Effector memory CD4-positive, alpha-beta T cell (primary cell): Measurements from ENCODE around the gene RFTN1.

Source experiments
- DNase-seq, 3 donors: peaks; one replicate each; pipeline ENCODE4 v3.0.0-alpha.2; 2020
- H3K27ac ChIP-seq: 2 replicates; pipeline ENCODE4 v1.7.0; 2013; ENCODE audit warnings: mild to moderate bottlenecking, low read length, moderate library complexity; ENCODE audit not compliant: insufficient read depth, poor library complexity, severe bottlenecking
- H3K27me3 ChIP-seq: replicated peaks from 2 replicates; pipeline ENCODE4 v1.7.0; 2013; ENCODE audit warnings: mild to moderate bottlenecking, low read length; ENCODE audit not compliant: insufficient read depth, control insufficient read depth, poor library complexity, severe bottlenecking
- H3K36me3 ChIP-seq: 2 replicates; pipeline ENCODE4 v1.7.0; 2013; ENCODE audit warnings: mild to moderate bottlenecking, low read length, moderate library complexity; ENCODE audit not compliant: control insufficient read depth, insufficient read depth
- H3K4me1 ChIP-seq: 2 replicates; pipeline ENCODE4 v1.7.0; 2013; ENCODE audit warnings: low read length, mild to moderate bottlenecking; ENCODE audit not compliant: control insufficient read depth, insufficient read depth, poor library complexity, severe bottlenecking
- H3K4me3 ChIP-seq: 2 replicates; pipeline ENCODE4 v1.7.0; 2013; ENCODE audit warnings: low read length, low read depth, mild to moderate bottlenecking; ENCODE audit not compliant: insufficient read depth, poor library complexity, severe bottlenecking
- H3K9me3 ChIP-seq: 2 replicates; pipeline ENCODE4 v1.7.0; 2013; ENCODE audit warnings: mild to moderate bottlenecking, low read length, moderate library complexity; ENCODE audit not compliant: control insufficient read depth

RFTN1 gene

GRCh38 chr3:16359331-16359730, 154.2 kb downstream of the RFTN1 start:
- no peaks in the 10 kb centered on the region for H3K27me3 ChIP-seq
- H3K27ac ChIP-seq: no peak overlapping the region
- H3K4me1 ChIP-seq: no peaks in the 10 kb centered on the region
- no peaks in the 10 kb centered on the region for H3K9me3 ChIP-seq
- no peak for DNase-seq
- H3K4me3 ChIP-seq: no peak overlapping the region
- H3K36me3 ChIP-seq: peaks cover 27% of the 10 kb centered on the region

GRCh38 chr3:16358336-16358735, 155.2 kb downstream of the RFTN1 start:
- Histone ChIP-seq H3K4me1 (no peaks in the 10 kb centered on the region), H3K27ac (no peak overlapping the region), H3K4me3 (no peak overlapping the region), H3K36me3 (peaks cover 22% of the 10 kb centered on the region), H3K27me3 (no peaks in the 10 kb centered on the region), H3K9me3 (no peaks in the 10 kb centered on the region)
- no peak for DNase-seq

GRCh38 chr3:16357186-16358121, 156.0 kb downstream of the RFTN1 start:
- Histone ChIP-seq H3K27me3 (no peaks in the 10 kb centered on the region), H3K27ac (no peak overlapping the region), H3K4me3 (no peak overlapping the region), H3K4me1 (no peaks in the 10 kb centered on the region), H3K9me3 (no peaks in the 10 kb centered on the region), H3K36me3 (peaks cover 26% of the 10 kb centered on the region)
- DNase-seq: no peak

- Histone ChIP-seq H3K27ac (no peak overlapping the region), H3K4me3 (no peak overlapping the region), H3K27me3 (no peaks in the 10 kb centered on the region), H3K4me1 (no peaks in the 10 kb centered on the region), H3K36me3 (peaks cover 33% of the 10 kb centered on the region), H3K9me3 (no peaks in the 10 kb centered on the region)
- no peak for DNase-seq
These were observed 157.7 kb downstream of the RFTN1 start for GRCh38 chr3:16355828-16356227.

- H3K27me3 ChIP-seq: no peaks in the 10 kb centered on the region
- H3K4me3 ChIP-seq: no peak overlapping the region
- H3K9me3 ChIP-seq: no peaks in the 10 kb centered on the region
- no peak for DNase-seq
- H3K36me3 ChIP-seq: peaks cover 39% of the 10 kb centered on the region
- H3K4me1 ChIP-seq: no peaks in the 10 kb centered on the region
- H3K27ac ChIP-seq: no peak overlapping the region
These were observed 159.2 kb downstream of the RFTN1 start for GRCh38 chr3:16354291-16354690.

GRCh38 chr3:16352428-16352827, 161.1 kb downstream of the RFTN1 start:
- H3K4me3 ChIP-seq: no peak overlapping the region
- H3K27ac ChIP-seq: no peak overlapping the region
- peaks cover 42% of the 10 kb centered on the region for H3K36me3 ChIP-seq
- H3K27me3 ChIP-seq: no peaks in the 10 kb centered on the region
- no peaks in the 10 kb centered on the region for H3K4me1 ChIP-seq
- no peaks in the 10 kb centered on the region for H3K9me3 ChIP-seq
- DNase-seq: no peak

- no peaks in the 10 kb centered on the region for H3K4me1 ChIP-seq
- no peaks in the 10 kb centered on the region for H3K9me3 ChIP-seq
- H3K27me3 ChIP-seq: no peaks in the 10 kb centered on the region
- no peak for DNase-seq
- H3K36me3 ChIP-seq: peaks cover 39% of the 10 kb centered on the region
- no peak overlapping the region for H3K4me3 ChIP-seq
- H3K27ac ChIP-seq: no peak overlapping the region
These were observed 162.7 kb downstream of the RFTN1 start for GRCh38 chr3:16350597-16351318.

GRCh38 chr3:16349986-16350596, 163.4 kb downstream of the RFTN1 start:
- Histone ChIP-seq H3K4me1 (no peaks in the 10 kb centered on the region), H3K9me3 (no peaks in the 10 kb centered on the region), H3K4me3 (no peak overlapping the region), H3K36me3 (peaks cover 41% of the 10 kb centered on the region), H3K27ac (no peak overlapping the region), H3K27me3 (no peaks in the 10 kb centered on the region)
- no peak for DNase-seq

GRCh38 chr3:16347548-16347947, 166.0 kb downstream of the RFTN1 start:
- no peak for DNase-seq
- Histone ChIP-seq H3K36me3 (peaks cover 35% of the 10 kb centered on the region), H3K27ac (no peak overlapping the region)

More at GRCh38 chr3:16347548-16347947, 166.0 kb downstream of the RFTN1 start:
- Histone ChIP-seq H3K4me3 (no peak overlapping the region), H3K9me3 (no peaks in the 10 kb centered on the region), H3K4me1 (no peaks in the 10 kb centered on the region), H3K27me3 (no peaks in the 10 kb centered on the region)
